Coronary artery (tissue), 2 donors: ENCODE measurements around the gene PLD5.
"Not testable (repeated sequence)": the region's sequence is repeated elsewhere in the genome, so short reads cannot be mapped to it uniquely, and the experiment has no call there.

Experiments
- DNase-seq: peaks from one replicate; pipeline ENCODE4 v3.0.0-alpha.2; 2017; ENCODE audit warnings: low spot score
- H3K27ac ChIP-seq, 2 donors: fragments of 200-600 bp; sonication (generic); one replicate each; pipeline ENCODE4 v1.5.1; 2016 to 2019
- H3K4me3 ChIP-seq: fragments of 200-600 bp; sonication (generic); 2 replicates; pipeline ENCODE4 v1.5.1; 2016; ENCODE audit warnings: mild to moderate bottlenecking, moderate library complexity
- CTCF ChIP-seq: fragments of 200-600 bp; sonication (generic); IDR thresholded peaks from one replicate; pipeline ENCODE4 v1.5.1; 2019; ENCODE audit warnings: antibody characterized with exemption

PLD5 gene

GRCh38 chr1:242065813-242066212, 458.7 kb downstream of the PLD5 start:
- Histone ChIP-seq H3K4me3 (no peak overlapping the region), H3K27ac (no peak overlapping the region)
- TF ChIP-seq CTCF: no peak
- no peak for DNase-seq

GRCh38 chr1:242062271-242062670, 462.2 kb downstream of the PLD5 start:
- no peak overlapping the region for H3K4me3 ChIP-seq
- no peak overlapping the region for H3K27ac ChIP-seq
- no peak for TF ChIP-seq CTCF
- no peak for DNase-seq

- Histone ChIP-seq H3K4me3 (no peak overlapping the region), H3K27ac (no peak overlapping the region)
- no peak for TF ChIP-seq CTCF
- no peak for DNase-seq
Measured at GRCh38 chr1:242059976-242060375, 464.5 kb downstream of the PLD5 start.

GRCh38 chr1:242058582-242058981, 465.9 kb downstream of the PLD5 start:
- not testable (repeated sequence) for H3K4me3 ChIP-seq, DNase-seq, H3K27ac ChIP-seq

GRCh38 chr1:242058181-242058580, 466.3 kb downstream of the PLD5 start:
- not testable (repeated sequence) for DNase-seq, H3K27ac ChIP-seq, H3K4me3 ChIP-seq

- TF ChIP-seq CTCF: no peak
- no peak overlapping the region for H3K4me3 ChIP-seq
- H3K27ac ChIP-seq: no peak overlapping the region
- no peak for DNase-seq
Measured at GRCh38 chr1:242057745-242058115, 466.8 kb downstream of the PLD5 start.

GRCh38 chr1:242056988-242057744, 467.3 kb downstream of the PLD5 start:
- no peak for TF ChIP-seq CTCF

GRCh38 chr1:242055749-242056320, 468.7 kb downstream of the PLD5 start:
- Histone ChIP-seq H3K27ac (no peak overlapping the region), H3K4me3 (no peak overlapping the region)
- no peak for TF ChIP-seq CTCF
- DNase-seq: no peak

More at GRCh38 chr1:242056988-242057744, 467.3 kb downstream of the PLD5 start:
- H3K4me3 ChIP-seq: no peak overlapping the region
- no peak for DNase-seq
- no peak overlapping the region for H3K27ac ChIP-seq
